Superior temporal gyrus (tissue), 1 donor: Measurements from ENCODE around the gene ATP6V0D1.
A peak's percentile ranks its signal among the peaks of the same experiment; 100 is the strongest.

Source experiments
- DNase-seq: peaks from one replicate; pipeline ENCODE4 v3.0.0-alpha.2; 2016; ENCODE audit errors: extremely low spot score

ATP6V0D1 gene

DNA sequence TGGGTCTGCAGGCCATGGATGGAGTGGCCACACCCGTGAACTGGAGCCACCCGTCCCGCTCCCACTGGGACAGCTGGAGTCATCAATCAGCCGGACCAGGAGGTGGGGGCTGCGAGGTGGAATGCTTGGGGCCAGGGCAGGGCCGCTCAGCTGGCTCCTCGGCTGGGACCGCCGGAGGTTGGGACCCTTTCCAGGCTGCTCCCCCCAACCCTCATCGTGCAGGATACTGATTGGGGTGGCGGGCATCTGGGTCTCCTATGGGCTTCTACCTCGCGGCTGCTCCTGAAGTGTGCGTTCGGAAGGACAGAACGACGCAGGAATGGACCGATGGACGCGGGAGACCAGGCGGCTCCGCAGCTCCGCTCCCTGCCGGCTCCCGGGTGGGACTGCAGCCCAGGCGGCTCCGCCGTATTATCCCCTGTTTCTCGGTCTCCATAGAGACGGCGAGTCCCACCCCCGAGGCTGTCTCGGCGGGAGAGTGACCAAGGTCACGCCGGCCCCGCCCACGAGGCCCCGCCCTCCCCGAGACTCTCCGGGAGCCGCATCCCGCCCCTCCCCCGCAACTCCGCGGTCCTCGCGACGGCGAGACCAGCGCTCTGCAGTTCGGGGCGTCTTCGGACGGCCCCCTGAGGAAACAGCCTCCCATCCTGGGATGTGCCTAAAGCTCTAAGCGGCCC, 87.7 kb downstream of the ATP6V0D1 start, which contains the start of gene TPPP3:
TPPP3 (minus strand) TSS at position 388 of the 677 bp plus-strand sequence. CDS start 2,387 bp downstream, outside the sequence.
- peak; percentile 84 for DNase-seq

- DNase-seq = no peak
Observed at GRCh38 chr16:67392301-67393059, 88.5 kb downstream of the ATP6V0D1 start.

DNA sequence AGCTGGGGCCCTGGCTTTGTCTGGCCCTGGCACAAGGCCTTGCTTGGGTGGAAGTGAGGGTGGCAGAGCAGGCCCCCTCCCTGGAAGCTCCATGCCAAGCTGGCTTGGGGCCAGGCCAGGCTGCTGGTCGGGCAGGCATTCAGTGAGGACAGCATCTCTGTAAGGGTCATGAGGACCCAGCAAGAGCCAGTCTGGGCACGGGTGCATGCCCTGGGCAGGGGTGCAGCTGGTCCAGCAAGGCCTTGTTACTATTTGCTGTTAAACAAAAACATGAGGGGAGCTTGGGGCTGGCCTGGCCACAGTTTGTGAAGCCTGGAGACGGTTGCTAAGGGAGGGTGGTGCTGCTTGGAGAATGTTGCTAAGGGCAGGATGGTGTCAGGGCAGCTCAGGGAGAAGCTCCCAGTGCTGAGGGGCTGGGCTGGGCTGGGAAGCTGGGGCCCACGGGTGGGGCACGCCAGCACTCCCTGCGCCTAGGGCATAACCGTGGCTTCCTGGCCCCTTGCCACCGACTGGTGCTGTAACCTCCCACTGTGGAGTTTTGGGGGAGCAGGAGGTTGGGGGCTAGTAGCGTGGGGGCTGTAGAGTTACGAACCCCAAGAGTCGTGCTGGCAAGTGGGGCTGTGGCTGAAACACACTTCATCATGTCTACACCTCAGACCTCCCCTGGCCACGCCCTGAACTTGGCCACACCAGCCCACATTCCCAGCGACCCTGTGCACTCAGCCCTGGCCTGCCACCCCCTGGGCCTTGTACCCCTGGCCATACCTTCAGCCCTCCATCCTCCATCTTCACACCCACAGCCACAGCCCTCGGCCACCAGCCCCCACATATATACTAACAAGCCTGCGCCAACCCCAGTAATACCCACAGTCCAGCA, 89.3 kb downstream of the ATP6V0D1 start:
- peak; percentile 96 for DNase-seq

DNA sequence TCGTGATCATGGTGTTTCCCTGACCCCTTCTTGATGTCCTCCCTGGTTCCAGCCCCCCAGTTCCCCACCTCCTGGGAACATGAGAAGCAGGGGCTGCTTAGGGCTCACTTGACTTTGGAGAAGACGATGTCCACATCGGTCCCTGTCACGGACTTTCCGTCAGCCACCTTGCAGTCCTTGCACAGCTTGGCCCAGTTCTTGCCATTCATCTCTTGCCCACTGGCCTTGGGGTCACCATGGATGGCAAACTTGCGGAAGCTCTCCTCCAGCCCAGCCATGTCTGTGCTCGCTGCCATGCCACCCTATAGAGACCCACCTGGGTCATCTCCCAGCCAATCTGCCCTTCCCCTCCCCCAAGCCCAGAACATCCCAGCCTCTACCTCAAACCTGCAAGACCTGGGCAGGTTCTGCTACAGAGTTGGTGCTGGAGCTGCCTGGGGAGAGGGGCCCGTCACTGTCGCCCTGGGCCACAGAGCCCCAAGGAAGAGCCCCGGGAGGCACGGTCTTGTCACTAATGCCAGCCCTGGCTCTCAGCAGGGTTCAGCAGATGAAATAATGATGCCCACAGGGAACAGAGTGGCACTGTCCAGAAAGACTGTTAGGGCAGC, 90.0 kb downstream of the ATP6V0D1 start:
- DNase-seq = peak; percentile 43

DNA sequence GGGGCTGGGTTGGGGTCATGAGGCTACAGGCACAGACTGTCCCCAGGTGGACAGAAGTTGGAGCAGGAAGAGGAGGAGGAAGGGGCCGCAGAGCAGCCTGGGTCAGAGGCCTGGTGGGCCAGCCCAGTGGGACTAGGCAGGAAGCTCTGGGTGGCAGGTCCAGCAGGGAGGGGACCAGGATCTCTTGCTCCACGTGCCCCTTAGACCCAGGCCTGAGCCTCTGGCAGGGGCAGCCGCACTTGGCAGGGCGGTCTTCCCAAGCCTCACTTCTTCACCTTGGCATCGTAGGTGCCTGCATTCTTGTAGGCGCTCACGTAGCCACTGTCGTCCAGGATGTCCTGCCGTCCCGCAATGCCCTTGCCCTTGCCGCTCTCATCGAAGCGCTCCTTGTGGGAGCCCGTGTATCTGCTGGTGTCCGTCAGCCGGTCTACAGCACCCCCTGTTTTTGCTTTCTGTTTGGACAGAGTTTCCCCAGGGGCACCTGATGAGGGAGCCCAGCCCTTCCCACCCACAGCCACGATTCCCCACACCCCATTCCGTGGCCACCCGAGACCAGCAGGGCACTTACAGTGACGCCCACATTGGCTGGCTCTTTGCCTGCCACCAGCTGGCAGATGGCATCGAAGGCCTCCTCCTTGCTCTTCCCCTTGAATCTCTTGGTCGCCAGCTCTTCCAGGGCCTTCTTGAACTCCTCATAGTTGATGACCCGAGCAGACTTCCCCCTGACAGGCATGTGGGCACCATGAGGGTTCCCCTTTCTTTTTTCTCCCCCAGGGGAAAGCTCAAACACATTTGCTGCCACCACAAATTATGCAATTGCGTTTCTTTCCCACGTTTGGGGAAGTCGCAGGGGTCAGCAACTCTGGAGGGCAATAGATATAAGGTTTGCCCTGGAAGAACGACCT, 90.8 kb downstream of the ATP6V0D1 start:
- peak; percentile 65 for DNase-seq

DNA sequence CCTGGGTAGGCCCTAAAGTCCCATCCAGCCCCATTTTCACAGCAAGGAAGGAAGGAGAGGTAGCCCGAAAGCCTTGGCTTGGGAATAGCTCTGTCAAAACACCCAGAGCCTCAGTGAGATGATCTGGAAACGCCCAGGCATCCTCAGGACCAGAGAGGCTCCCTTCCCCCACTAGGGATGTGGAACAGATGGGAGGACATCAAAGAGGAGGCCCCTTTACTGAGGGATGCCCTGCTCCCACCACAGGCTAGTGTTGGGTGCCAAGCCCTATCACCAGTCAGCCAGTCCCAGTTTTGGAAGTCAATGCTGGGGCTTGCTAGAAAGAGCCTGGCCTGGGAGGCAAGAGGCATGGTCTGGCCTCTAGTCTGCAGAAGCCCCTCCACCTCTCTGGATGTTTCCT, 92.4 kb downstream of the ATP6V0D1 start:
- no peak for DNase-seq

DNA sequence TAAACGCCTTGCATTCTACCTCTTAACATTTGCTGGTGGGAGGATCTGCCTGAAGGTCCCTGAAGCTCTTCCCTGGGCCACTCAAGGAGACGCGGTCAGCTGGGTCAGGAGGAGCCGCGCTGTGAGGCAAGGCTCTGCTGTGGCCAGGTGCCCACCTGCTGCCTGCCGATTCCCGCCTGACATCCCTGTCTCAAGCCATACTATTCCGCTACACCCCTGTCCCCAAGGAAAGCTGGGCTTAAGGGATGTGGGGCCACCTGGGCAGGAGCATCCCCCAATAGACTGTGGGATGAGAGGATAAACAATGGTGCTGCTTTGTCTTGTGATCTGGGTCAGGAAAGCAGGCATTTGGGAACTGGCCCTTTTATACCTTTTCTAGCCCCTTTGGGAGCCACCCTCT, 92.8 kb downstream of the ATP6V0D1 start:
- no peak for DNase-seq
